NK-92 (cell line): ENCODE measurements around the gene RPL10A.

Experiments
- DNase-seq: peaks from one replicate; lab custom pipeline; 2025; ENCODE audit not compliant: unreplicated experiment; lab: John Stamatoyannopoulos, UW

RPL10A gene

GRCh38 chr6:35491558-35492257 is 23.5 kb downstream of the RPL10A start:
- DNase-seq, result no peak

GRCh38 chr6:35492258-35492973 is 24.2 kb downstream of the RPL10A start:
- DNase-seq, result no peak

- DNase-seq, result no peak
These were observed 24.7 kb downstream of the RPL10A start for GRCh38 chr6:35492974-35493284.

GRCh38 chr6:35493307-35493983 is 25.2 kb downstream of the RPL10A start:
- DNase-seq, result no peak

GRCh38 chr6:35494161-35494563 is 26.0 kb downstream of the RPL10A start:
- DNase-seq, result no peak

GRCh38 chr6:35495258-35496035 is 27.2 kb downstream of the RPL10A start:
- DNase-seq, result no peak

GRCh38 chr6:35496036-35496840 is 28.0 kb downstream of the RPL10A start:
- no peak for DNase-seq

GRCh38 chr6:35496841-35497570 is 28.8 kb downstream of the RPL10A start, which contains the start of gene TEAD3:
TSS of gene TEAD3 (minus strand) at chr6:35497079.
- DNase-seq, result no peak

- DNase-seq, result no peak
These were observed 29.6 kb downstream of the RPL10A start for GRCh38 chr6:35497571-35498421.

- no peak for DNase-seq
These were observed 30.3 kb downstream of the RPL10A start for GRCh38 chr6:35498422-35499067.

- DNase-seq, result no peak
These were observed 31.2 kb downstream of the RPL10A start for GRCh38 chr6:35499372-35499771.

GRCh38 chr6:35500782-35501181 is 32.6 kb downstream of the RPL10A start:
- DNase-seq, result no peak

- DNase-seq, result no peak
These were observed 33.6 kb downstream of the RPL10A start for GRCh38 chr6:35501784-35502183.

GRCh38 chr6:35503534-35503933 is 35.3 kb downstream of the RPL10A start:
- DNase-seq, result no peak

- DNase-seq, result no peak
These were observed 37.8 kb downstream of the RPL10A start for GRCh38 chr6:35505999-35506412.

GRCh38 chr6:35506536-35506935 is 38.3 kb downstream of the RPL10A start:
- DNase-seq, result no peak

- DNase-seq, result no peak
These were observed 39.0 kb downstream of the RPL10A start for GRCh38 chr6:35507221-35507620.

GRCh38 chr6:35508027-35508426 is 39.8 kb downstream of the RPL10A start:
- no peak for DNase-seq
